NCI-H187 treated with DMSO at 0.1 percent for 48 hours (cell line): ENCODE results near the gene TNC.

Experiments
- DNase-seq: peaks from one replicate; lab custom pipeline; 2025; lab: John Stamatoyannopoulos, UW

TNC gene

GRCh38 chr9:115008536-115009270 lies 109.3 kb downstream of the TNC start:
- no peak for DNase-seq

GRCh38 chr9:115006660-115007059 lies 111.3 kb downstream of the TNC start:
- DNase-seq = no peak

GRCh38 chr9:115005322-115005721 lies 112.6 kb downstream of the TNC start:
- DNase-seq = no peak

- DNase-seq = no peak
Measured at GRCh38 chr9:115004545-115004944, 113.4 kb downstream of the TNC start.

- no peak for DNase-seq
Measured at GRCh38 chr9:115002371-115003120, 115.4 kb downstream of the TNC start.

GRCh38 chr9:115000217-115000639 lies 117.7 kb downstream of the TNC start:
- DNase-seq = no peak

GRCh38 chr9:114998326-114998725 lies 119.6 kb downstream of the TNC start:
- no peak for DNase-seq

- peak; percentile 63 for DNase-seq
Measured at GRCh38 chr9:114995681-114996221, 122.2 kb downstream of the TNC start.

GRCh38 chr9:114994768-114995167 lies 123.2 kb downstream of the TNC start:
- DNase-seq = no peak

- DNase-seq = no peak
Measured at GRCh38 chr9:114991861-114992260, 126.1 kb downstream of the TNC start.

- DNase-seq = no peak
Measured at GRCh38 chr9:114990901-114991300, 127.1 kb downstream of the TNC start.

- DNase-seq = no peak
Measured at GRCh38 chr9:114989600-114990410, 128.2 kb downstream of the TNC start.

- no peak for DNase-seq
Measured at GRCh38 chr9:114988962-114989599, 128.9 kb downstream of the TNC start.

GRCh38 chr9:114987116-114987515 lies 130.8 kb downstream of the TNC start:
- no peak for DNase-seq

GRCh38 chr9:114985959-114986501 lies 131.9 kb downstream of the TNC start:
- no peak for DNase-seq

- no peak for DNase-seq
Measured at GRCh38 chr9:114981063-114981462, 136.9 kb downstream of the TNC start.

- no peak for DNase-seq
Measured at GRCh38 chr9:114973216-114973615, 144.7 kb downstream of the TNC start.

- DNase-seq = no peak
Measured at GRCh38 chr9:114972510-114973136, 145.3 kb downstream of the TNC start.
